HG03103 (cell line): ENCODE data around the gene IGSF9B.

Experiments used
- ATAC-seq: cut with Tn5 transposase; IDR thresholded peaks from one replicate; pipeline ENCODE4 v1.9.1; 2021; ENCODE audit warnings: low read depth; ENCODE audit not compliant: unreplicated experiment

IGSF9B gene

DNA sequence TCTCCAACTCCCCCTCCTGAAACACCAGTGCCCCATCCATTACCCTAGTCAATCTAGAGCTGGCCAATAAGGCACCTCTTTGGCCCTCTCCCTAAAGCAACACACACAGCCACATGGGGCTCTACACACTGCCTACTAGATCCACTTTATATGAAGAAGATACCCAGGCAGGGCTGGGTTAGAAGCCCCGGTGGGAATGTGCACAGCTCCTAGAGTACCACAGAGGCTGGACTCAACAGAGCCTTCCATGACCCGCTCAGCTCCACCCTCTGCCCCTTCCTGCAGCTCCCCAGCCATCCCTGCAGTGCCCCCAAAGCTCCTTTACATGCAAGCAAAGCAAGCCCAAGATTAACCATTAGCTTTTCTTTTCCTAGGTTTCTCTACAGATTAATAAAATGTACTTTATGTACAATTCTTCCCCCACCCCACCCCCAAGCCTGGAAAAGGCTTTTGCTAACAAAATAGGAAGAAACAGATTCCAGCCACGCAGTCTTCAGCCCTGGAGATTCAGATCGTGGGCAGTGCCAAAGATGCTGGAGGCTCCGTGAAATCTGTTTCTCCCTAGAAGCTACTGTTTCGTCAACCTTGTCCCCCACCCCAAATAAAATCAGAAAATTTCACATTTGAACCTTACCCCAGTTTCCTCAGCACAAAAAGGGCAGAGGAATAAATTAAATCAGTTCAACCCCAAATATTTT lies 51.8 kb downstream of the IGSF9B start:
- no peak for ATAC-seq

DNA sequence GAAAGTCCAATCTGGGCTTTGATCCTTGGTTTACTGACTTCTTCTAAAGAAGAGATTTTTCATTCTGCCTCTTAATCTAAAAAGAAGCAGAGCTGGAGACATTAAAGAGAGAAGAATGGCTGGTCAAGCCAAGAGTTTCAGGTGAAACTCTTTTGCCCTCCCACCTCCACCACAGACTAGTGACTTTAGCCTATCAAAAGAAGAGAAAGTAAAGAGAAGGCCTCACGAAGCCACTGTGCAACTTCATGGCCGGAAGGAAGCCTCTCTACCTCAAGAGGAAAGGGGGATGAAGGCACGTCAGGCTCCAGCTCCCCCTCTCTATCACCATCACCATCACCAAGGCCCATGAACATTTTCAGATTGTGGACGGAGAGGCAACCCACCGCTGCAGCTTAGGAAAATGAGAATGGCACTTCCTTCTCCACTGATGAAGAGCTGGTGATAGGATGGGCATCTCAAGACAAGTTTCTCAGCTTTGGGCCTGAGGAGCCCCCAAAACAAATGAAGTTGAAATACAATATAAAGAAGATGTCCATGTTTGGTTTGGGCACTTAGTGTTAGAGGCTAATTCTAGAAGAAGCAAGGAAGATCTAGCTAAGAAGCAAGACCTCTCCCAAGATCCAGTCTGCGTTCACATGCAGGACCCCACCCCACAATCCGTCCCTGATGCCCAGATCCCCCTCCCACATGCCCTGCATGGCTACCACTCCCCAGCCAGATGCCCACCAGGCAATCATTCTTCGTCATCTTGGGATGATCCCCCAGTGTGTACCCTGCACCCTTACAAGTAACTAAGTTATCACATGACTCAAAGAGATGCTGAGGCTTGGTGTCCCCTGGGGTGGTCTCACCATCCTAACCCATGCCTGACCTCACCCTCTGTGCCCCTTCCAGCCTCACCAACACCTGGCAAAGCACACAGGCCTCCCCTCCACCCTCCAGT lies 52.6 kb downstream of the IGSF9B start:
- ATAC-seq: no peak

DNA sequence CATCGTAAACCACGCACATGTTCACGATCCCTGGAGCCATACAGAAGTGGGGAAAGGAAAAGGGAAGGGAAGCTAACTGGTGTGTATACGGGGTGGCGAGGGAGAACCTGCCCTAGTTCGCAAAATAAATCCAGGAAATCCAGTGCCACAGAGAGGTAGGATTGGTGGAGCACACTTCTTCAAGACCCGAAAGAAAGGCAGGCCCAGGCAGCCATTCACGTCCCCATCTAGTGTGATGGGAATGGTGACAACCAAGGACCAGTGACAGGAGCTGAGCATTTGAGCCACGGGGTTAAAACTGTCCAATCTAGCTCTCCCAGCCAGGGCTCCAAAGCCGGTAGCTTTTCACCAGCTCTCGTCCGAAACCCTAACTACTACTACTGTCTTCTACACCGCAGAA lies 53.7 kb downstream of the IGSF9B start:
- no peak for ATAC-seq

DNA sequence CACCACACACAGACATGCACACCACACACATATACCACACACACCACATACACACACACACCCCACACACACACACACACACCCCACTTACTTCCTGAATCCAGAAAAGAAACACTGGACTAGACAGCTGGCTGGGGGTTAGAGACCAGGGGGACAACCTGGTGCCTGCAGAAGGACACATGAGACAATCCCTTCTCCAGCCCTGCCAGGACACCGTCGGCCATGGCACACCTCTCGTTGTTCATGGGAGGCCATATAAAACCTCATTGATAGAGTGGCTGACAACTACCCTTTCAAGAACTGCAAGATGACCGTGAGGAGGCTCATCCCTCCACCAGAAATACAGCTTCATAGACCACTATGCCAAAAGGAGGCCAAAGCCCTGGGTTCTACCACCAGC lies 54.3 kb downstream of the IGSF9B start:
- ATAC-seq: no peak

DNA sequence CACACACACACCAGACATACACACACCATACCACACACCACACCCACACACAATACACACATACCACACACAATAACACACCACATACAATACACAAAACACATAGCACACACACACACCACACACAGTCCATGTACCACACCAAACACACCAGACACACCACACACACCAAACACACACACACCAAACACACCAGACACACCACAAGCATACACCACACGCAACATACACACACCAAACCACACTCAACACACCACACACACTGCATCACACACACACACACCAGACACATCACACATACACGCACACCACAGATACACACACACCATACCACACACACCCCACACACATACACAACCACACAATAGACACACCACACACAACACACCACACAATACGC lies 54.8 kb downstream of the IGSF9B start:
- ATAC-seq: no peak

DNA sequence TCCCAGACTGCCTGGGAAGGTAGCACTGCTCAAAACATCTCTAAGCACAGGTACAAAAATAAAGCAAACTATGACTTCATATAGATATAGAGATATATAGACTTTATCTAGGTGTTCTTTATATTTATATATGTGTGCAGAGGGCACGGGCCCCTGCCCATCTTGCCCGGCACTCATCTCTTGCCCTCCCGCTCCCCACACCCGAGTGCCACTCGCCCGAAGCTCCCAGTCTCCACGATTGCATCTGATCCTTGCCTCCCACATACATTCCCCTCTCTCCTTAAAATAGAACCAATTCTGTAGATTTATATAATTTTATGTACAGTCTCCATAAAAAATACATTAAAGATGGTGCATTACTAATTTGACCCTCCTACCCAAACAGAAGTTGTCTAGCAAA lies 55.5 kb downstream of the IGSF9B start:
- no peak for ATAC-seq

DNA sequence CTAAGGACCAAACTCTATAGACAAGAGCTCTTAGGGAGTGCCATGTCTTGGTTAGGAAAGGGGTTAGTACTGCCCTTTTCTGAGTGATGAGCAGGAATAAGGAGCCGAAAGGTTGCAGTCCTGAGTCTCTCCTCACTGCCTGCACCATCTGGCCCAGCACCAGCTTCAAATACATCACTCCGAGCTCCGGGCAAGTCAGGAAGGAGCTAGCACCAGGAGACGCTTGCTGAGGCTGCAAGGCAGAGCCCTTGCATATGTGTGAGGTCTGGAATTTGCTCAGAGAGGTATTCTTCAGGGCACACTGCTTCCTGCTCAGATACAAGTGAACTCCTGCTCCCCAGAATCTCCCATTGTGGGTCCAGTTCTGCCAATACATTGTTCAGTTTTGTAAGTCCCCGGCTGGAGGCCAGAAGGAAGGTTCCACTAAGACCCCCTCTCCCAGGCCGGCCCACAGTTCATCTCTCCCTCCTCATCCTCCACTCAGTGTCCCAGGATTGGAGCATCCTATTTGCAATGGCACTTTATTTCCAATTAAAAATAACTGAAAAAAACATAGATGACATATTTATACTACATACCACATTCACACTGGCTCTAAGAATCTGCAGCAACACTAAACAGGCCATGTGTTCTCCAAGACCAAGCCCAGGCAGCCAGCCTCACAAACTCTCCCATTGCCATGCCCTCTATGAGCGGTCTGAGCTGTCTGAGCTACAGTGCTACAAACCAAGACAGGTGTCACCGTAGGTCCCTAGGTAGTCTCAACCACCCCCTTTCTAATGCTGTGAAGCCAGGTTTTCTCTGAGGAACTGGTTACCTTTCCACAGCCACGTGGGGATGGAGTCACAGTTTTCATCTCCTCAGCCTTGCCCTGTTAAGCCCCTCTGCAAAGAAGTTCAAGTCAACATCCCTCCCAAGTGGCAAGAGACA lies 56.3 kb downstream of the IGSF9B start:
- ATAC-seq: no peak

DNA sequence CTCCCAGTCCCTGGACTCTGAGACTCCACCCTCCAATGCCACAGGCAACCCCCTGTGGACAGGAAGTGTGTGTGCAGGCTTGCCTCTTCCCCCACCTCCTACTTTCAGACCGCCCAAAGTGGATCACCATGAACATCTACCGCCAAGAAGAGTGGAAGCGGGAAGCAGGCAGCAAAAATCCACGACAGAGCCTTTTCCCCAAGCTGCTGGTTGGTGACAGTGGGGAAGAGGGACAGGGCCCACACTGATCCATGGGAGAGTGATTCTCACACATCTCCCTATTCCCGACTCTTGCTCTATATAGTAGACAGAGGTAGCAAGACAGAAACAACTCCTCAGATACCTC lies 58.0 kb downstream of the IGSF9B start:
- ATAC-seq: peak; percentile 15

DNA sequence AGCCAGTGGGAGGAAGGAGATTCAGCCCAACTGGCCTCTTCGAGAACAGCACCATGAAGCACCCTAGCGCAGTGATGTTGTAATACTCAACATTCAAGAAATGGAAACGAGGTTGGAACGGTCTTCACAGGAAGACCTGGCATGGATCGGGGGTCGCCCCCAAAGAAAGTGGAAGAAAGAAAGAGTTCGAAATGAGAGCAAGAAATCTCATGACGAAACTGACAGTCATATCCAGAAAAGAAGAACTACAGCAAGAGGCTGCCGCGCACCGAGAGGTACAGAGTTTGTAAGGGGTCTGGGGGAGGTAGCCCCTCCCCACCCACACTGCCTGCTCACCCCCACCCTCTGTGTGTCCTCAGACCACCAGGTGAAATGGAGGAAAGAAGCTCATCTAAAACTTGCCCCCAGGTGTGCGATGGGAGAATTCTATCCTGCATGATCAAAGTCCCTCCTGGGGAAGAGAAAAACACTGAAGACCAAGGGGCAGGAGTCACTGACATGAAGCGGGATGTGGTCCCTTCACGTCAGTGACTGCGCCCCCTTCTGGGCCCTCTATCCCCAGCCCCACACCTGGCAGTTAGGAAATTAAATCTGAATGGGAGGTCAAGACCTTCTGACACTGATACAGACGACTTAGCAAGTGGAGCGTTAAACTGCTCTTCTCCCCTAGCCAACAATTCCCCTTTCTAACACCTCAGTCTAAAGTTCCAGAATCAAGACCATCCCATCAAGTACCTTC lies 58.6 kb downstream of the IGSF9B start:
- ATAC-seq: peak; percentile 36

DNA sequence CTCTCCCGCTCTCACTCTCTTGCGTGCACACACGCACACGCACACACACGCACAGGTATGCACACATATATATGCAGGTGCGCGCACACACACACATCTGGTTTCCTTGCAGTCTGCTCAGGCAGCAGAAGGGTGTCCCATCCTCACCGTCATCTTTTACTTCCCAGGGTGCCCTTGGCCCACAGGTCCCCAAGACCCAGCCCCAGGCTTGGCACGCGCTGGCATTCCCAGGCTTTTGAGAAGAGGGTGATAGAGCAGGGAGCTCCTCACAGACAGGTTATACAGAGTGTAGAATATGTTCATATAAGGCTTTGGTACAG lies 59.5 kb downstream of the IGSF9B start:
- ATAC-seq: no peak

DNA sequence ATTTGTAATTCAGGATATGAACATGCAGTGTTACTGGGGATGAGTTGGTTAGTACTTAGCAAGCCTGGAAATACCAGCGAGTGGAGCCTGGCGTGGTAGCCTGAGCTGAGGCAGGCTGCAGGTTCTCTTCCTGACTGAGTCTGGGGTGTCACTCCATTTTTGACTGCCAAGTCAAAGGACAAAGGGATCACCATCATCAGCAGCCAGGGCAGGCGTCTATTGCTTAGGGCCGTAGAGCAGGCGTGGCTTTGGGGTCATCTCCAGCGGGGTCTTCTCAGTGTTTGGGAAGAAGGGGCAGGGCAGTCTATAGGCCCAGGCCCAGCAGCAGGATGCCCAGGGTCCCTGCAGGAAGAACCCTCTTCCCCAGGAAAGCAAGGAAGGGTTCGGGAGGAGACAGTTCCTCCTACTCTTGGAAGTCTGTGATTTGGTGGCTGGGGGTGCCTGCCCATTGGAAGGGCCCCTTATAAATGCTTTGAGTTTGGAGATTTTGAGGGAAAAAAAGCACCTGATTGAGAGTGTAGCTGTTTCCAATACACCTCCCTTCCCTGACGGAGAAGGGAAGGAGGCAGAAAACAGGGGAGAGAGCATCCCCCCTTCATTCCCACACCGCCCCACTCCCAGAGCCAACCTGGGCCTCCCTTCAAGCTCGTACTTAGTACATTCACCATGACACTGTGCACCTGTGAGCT lies 60.0 kb downstream of the IGSF9B start:
- ATAC-seq: no peak

DNA sequence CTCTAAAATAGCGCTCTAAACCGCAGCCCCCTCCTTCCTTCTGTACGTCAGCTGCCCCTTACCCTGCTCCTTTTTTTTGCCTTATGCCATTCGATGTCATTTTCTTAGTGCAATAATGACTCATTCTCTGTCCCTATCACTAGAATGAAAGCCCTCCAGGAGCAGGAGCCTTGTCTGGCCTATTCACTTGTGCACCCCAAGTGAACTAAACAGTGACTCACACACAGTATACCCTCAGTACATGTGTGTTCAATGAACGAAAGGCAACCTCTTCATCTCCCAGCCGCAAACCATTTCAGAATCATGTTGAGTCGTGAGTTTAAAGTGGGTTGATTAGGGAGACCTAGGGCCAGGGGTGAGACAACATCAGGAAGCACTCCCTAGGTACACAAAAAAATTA lies 60.7 kb downstream of the IGSF9B start:
- ATAC-seq: peak; percentile 54

DNA sequence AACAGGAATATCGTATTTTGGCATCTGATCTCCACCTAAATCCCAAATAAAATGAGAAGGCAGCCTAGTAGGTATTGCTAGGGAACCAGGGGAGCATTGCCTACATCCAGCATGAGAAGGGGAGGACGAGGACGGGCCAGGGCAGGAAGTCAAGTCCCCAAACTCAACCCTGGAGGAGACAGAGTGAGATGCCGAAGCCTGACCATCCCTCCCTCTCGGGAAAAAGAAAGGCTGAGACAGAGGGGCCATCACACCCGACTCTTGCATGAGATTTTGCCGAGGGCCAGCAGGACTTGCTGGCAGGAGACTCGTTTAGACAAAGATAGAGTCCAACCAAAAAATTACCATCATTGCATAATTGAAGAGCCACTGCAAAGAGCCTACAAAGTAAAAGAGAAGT lies 61.2 kb downstream of the IGSF9B start:
- ATAC-seq: no peak

DNA sequence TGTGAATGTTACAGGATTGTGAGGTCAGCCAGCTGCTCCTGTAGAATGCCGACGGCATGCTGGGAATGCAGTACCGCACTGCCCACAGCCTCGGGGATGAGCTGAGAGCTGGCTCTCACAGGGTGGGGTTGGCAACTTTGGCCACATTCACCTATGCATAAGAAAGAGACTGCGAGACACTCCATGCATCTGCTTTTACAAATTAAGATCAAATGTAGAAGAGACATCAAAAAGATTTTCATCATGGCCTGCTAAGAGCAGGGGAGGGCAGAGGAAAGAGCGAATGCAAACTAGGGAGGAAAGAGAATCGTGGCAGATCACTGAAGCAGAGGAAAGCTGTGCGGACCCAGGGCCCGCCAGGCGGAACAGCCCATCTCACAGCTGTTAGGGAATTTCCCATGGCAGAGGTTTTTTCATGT lies 61.7 kb downstream of the IGSF9B start:
- ATAC-seq: peak; percentile 47

DNA sequence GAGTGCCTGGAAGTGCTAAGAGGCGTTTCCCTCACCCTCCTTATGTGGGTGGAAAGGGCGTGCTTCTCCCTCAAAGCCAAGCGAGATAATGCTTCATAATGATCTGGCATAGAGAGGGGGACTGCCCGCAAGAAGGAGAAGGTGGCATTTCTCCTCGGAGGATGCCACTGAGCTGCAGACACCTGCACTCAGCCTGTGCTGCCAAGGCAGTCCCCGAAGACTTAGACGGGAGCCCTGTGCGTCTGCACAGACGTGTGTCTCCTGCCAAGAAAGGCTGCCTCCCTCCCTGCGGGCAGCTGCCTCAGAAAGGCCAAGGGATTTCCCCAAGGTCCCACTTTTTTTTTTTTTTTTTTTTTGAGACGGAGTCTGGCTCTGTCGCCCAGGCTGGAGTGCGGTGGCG lies 63.4 kb downstream of the IGSF9B start:
- ATAC-seq: no peak

DNA sequence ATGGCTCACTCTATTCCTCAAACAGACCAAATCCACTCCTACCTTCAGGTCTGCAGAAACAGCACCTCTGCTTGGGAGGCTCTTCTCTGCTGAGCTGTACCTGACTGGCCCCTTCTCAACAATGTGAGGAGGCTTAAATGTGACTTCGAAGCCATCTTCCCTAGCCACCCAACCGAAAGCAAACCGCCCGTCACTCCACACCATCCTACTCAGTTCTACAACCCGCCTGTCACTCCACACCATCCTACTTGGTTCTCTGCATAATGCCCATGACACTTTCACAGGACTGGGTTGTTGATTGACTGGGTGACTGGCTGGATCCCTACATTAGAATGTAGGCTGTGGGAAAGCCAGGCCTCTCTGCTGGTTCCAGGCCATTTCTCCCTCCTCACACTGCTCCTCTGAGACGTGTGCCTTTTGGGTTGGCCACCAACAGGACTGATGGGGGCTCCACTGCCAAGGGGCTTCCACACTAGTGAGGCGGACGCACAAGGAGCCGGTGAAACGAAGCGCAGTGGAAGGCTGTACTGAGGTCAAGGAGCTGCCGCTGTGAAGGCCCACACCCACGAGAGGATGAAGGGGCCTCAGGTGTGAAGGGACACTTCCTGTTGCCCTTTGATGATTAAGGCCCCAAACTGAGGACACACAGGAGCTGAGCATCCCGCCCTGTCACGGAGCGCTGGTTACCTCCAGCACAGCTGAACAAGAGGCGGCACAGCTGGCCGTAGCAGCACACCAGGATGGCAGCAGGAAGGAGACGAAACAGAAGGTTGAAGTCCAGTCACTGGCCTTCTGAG lies 64.0 kb downstream of the IGSF9B start:
- ATAC-seq: no peak

DNA sequence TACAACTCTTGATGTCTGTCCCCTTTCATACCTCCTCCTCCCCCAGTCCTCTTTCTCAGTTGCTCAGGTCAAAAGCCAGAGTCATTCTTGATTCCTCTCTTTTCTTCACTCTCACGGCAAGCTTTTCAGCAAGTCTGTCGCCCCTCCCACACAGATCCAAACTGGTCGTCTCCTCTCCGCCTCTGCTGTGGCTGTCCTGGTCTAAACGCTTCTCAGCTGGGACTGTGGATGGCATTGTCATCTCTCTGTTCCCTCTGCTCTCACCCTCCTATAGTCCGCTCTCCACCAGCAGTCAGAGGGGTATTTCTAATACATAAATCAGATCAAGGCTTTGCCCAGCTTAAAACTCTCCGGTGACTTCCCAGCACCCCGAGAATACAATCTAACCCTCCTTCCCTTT lies 64.6 kb downstream of the IGSF9B start:
- ATAC-seq: no peak

DNA sequence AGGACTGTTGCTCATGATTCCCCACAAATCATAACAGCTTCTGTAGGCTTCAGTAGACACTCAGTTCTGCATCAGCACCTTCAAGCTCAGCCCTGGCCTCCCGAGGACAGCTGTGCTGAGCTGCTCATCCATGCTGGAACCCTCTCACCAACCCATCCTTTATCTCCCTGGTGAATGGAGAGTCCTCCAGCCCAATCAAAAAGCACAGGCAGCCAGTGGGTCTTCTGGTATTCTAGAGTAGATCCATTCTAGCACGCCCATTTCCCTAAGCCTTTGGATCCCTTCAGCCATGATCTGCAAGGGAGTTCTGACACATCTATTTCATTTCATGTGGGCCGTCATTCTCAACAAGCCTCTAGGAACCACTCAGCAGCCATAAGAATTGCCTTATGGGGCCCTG lies 66.9 kb downstream of the IGSF9B start:
- ATAC-seq: no peak

DNA sequence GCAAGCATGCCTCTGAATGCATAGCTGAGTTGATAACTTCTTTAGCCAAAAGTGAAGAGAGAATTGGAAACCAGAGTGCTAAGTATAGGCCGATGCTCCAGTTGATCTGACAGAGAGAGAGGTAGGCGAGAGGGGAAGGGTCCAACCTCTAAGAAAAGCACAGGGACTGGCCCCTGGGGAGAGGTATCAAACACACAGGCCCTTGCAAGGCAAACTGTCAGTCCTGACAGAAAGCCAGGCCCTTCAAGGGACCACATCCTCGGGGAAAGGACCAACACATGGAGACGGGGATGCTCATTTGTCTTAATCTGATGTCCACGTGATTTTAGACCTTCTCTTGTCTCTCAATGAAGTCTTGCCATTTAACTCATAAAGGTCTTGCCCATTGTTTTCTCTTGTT lies 67.6 kb downstream of the IGSF9B start:
- ATAC-seq: no peak
